GM10266 (cell line): ENCODE data around the gene RAD54L.

Experiments
- DNase-seq: peaks from one replicate; pipeline ENCODE4 v3.0.0; 2012; ENCODE audit errors: extremely low spot score
- CTCF ChIP-seq: IDR thresholded peaks from 2 replicates; pipeline ENCODE4 v1.5.1; 2012; ENCODE audit warnings: mild to moderate bottlenecking, low read depth; ENCODE audit not compliant: control insufficient read depth, insufficient read depth; ENCODE audit errors: missing control alignments

Gene RAD54L

GRCh38 chr1:46281021-46281420 is 33.5 kb downstream of the RAD54L start:
- TF ChIP-seq CTCF = no peak
- no peak for DNase-seq

- TF ChIP-seq CTCF = no peak
- DNase-seq = no peak
Measured at GRCh38 chr1:46284058-46284457, 36.5 kb downstream of the RAD54L start.

GRCh38 chr1:46284597-46285564 is 37.3 kb downstream of the RAD54L start:
- DNase-seq = no peak
- no peak for TF ChIP-seq CTCF

GRCh38 chr1:46285730-46286477 is 38.3 kb downstream of the RAD54L start:
- TF ChIP-seq CTCF = no peak
- no peak for DNase-seq

- DNase-seq = no peak
- no peak for TF ChIP-seq CTCF
Measured at GRCh38 chr1:46288485-46289133, 41.0 kb downstream of the RAD54L start.

- TF ChIP-seq CTCF = no peak
- DNase-seq = no peak
Measured at GRCh38 chr1:46289134-46289494, 41.6 kb downstream of the RAD54L start.
